SK-MEL-5 (cell line): ENCODE measurements around the gene CT47C1. TPM values are rescaled to one million over a fixed set of nuclear protein-coding genes. Genes with fewer than 3 reads are reported as not detected.

Experiments
- DNase-seq: peaks from one replicate; pipeline ENCODE4 v3.0.0-alpha.2; 2016; ENCODE audit warnings: low read depth, low spot score
- in situ Hi-C: cut with HindIII; loops from 2 replicates; pipeline ENCODE4 v1.10.0; 2016; ENCODE audit warnings: low sequenced_read_pairs, high pct_unique_total_duplicates, low pct_unique_long_range_greater_than_20kb
- total RNA-seq: library from RNA; depleted of rRNA; stranded (reverse); fragments of >200 nt; shearing (Covaris generic); gene quantifications from 2 replicates; pipeline ENCODE4 v1.2.3, GENCODE V29; 2014; rRNA removed

CT47C1 gene
- total RNA-seq, 1 experiment from 2014 or later: not detected

GRCh38 chrX:119121341-119121740 is 48.5 kb downstream of the CT47C1 start:
- peak; percentile 60 for DNase-seq
- in situ Hi-C loops: no loop called here

Other genes starting within 250 kb of the CT47C1 start
- gene ZCCHC12, start 249.2 kb upstream of the CT47C1 start, total RNA-seq: not detected in 2 replicates
- gene LONRF3, start 98.4 kb upstream of the CT47C1 start, total RNA-seq: 2.4 and 2.8 TPM in 2 replicates
- gene KIAA1210, start 54.8 kb downstream of the CT47C1 start, total RNA-seq: 0.05 and 0.08 TPM in 2 replicates
- 93.8 and 109 TPM in 2 replicates for gene PGRMC1, start 163.3 kb downstream of the CT47C1 start, total RNA-seq